Astrocyte of the spinal cord (primary cell): Measurements from ENCODE around the gene EPM2A.
"Not testable (repeated sequence)": the region's sequence is repeated elsewhere in the genome, so short reads cannot be mapped to it uniquely, and the experiment has no call there.

ENCODE experiments used
- DNase-seq: peaks from one replicate; pipeline ENCODE4 v3.0.0; 2011; ENCODE audit warnings: low read depth, low spot score
- H3K4me3 ChIP-seq: 2 replicates; pipeline ENCODE4 v1.5.1; 2011; ENCODE audit warnings: low read depth, mild to moderate bottlenecking, low read length, moderate library complexity
- in situ Hi-C: cut with HindIII; loops from 2 replicates; pipeline ENCODE4 v1.10.0; 2017; ENCODE audit warnings: low sequenced_read_pairs
- TF ChIP-seq, protein P1 (sequence below): IDR thresholded peaks from 2 replicates; pipeline ENCODE4 v1.5.1; 2012; ENCODE audit warnings: low read depth, mild to moderate bottlenecking, low read length, inconsistent platforms

The EPM2A gene

DNA sequence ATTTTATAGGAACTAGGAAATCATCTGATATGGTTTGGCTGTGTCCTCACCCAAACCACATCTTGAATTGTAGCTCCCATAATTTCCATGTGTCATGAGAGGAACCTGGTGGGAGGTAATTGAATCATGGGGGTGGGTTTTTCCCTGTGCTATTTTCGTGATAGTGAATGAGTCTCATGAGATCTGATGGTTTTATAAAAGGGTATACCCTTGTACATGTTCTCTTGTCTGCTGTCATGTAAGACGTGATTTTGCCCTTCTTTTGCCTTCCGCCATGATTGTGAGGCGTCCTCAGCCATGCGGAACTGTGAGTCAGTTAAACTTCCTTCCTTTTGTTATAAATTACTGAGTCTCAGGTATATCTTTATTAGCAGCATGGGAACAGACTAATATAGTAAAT, 27.9 kb downstream of the EPM2A start:
- in situ Hi-C loops = no loop called here
- TF ChIP-seq, protein P1, sequence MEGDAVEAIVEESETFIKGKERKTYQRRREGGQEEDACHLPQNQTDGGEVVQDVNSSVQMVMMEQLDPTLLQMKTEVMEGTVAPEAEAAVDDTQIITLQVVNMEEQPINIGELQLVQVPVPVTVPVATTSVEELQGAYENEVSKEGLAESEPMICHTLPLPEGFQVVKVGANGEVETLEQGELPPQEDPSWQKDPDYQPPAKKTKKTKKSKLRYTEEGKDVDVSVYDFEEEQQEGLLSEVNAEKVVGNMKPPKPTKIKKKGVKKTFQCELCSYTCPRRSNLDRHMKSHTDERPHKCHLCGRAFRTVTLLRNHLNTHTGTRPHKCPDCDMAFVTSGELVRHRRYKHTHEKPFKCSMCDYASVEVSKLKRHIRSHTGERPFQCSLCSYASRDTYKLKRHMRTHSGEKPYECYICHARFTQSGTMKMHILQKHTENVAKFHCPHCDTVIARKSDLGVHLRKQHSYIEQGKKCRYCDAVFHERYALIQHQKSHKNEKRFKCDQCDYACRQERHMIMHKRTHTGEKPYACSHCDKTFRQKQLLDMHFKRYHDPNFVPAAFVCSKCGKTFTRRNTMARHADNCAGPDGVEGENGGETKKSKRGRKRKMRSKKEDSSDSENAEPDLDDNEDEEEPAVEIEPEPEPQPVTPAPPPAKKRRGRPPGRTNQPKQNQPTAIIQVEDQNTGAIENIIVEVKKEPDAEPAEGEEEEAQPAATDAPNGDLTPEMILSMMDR = no peak
- no peak for DNase-seq
- no peak overlapping the region for H3K4me3 ChIP-seq

DNA sequence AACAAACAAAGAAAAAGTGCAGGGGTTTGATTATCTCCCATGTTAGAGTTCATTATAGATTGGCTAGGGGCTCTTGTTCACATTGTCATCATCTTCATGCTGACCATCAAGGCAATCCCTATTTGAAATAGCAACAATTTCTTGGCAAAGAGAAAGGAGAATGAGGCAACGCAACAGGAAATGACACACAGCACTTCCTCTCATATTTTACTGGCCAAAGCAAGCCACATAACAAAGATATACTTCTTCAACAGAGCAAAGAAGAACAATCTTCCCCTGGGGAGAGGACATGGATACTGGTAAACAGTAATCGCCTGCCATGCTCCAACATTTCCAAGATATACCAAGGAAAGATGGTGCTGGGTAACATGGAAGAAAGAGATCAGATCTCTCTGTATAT, 29.8 kb downstream of the EPM2A start:
- TF ChIP-seq, protein P1 = no peak
- DNase-seq = peak; percentile 39
- no peak overlapping the region for H3K4me3 ChIP-seq
- in situ Hi-C loops = no loop called here

DNA sequence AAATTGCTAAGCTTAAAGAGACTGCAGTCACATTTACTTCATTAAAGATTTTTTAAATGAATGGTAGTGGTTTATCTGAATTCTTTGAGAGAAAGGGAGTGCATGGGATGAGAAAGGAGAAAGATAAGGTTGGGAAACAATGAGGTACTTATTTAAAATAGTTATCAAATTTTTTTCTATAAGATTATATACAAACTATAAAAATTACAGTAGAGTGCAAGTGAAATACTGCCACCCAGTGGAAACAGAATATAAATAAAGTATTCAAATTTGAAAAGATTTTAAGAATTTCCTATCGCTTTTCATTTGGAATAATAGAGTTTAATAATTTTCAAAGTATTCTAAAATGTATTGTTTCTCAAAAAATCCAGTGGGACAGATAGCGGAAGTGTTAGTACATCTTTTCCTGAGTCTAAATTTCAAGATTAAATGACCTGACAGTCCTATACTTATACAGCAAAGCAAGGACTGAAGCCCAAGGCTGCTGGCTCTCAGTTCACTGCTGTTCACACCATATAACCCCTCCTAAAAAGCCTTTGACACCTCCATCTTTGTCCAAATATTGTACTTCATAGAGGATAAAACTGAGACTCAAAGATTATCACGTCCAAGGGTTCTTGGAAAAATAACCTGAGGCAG, 31.1 kb downstream of the EPM2A start:
- DNase-seq = peak; percentile 53
- H3K4me3 ChIP-seq = no peak overlapping the region
- TF ChIP-seq, protein P1 = peak; percentile 36
- in situ Hi-C loops = no loop called here

DNA sequence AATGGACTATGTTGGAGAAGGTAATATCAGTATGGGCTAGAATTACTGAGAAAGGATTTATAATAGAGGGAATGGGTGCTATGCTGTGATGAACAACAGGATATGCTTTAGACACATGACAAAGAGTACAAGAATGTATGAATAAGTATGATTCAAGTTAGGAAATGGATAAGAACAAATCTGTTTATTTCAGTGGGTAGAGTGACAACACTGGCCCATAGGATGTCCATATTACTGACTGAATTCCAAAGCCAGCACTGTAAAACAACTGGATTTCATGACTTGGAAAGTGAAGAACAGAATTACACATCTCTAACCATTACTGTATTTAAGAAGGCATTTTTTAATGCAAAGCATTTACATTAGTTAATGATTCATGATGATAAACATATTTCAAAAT, 35.9 kb downstream of the EPM2A start:
- in situ Hi-C loops = no loop called here
- TF ChIP-seq, protein P1 = no peak
- H3K4me3 ChIP-seq = no peak overlapping the region
- peak; percentile 65 for DNase-seq

DNA sequence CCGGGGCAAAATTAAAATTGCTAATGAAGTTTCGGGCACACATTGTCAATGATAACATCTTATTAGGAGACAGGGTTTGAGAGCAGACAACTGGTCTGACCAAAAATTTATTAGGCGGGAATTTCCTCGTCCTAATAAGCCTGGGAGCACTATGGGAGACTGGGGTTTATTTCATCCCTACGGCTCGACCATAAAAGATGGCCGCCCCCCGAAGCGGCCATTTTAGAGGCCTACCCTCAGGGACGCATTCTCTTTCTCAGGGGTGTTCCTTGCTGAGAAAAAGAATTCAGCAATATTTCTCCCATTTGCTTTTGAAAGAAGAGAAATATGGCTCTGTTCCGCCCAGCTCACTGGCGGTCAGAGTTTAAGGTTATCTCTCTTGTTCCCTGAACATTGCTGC, 37.9 kb downstream of the EPM2A start:
- DNase-seq, in situ Hi-C loops, H3K4me3 ChIP-seq: not testable (repeated sequence)

DNA sequence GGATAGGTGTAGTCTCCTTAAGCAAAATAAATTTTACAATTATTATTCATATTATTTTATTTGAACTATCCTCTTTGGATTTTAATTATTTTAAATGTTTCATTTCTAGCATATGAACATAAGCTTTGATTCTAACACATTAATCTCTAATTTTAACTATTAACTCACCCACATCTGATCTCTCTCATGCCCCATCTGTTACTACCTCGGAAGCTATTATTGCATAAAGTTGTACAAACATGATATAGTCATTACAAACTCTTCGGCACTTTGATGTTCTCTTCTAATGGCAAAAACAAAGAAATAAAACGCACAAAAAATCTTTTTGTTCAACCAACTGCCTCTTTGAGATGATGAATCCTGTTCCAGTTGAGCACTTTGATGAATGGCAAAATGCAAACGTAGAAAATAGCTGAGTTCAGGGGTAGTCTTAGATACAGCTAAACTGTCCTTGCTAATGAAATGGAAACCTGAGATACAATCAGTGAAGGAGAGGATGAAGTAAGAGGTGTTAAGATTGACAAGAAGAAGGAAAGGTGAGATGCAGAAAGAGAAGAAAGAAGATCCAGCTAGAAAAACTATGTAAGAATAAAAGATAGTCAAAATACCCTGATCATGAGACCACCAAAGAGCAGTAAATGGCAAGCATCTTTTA, 41.1 kb downstream of the EPM2A start:
- TF ChIP-seq, protein P1 = no peak
- in situ Hi-C loops = no loop called here
- H3K4me3 ChIP-seq = no peak overlapping the region
- DNase-seq = no peak

DNA sequence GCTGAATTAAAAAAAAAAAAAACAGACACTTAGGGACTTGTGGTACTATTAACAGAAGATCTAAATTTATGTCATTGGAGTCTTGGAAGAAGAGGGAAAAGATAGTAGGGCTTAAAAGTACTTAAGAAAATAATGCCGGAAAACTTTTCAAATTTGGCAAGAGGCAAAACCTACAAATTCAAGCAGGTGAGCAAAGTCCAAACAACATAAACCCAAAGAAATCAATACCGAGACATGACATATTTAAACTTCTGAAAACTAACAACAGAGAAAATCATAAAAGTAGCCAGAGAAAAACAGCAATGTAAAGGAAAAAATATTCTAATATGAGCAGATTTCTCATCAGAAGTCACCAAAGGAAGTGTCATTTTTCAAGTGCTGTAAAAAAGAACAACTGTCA, 44.4 kb downstream of the EPM2A start:
- in situ Hi-C loops = no loop called here
- H3K4me3 ChIP-seq = no peak overlapping the region
- DNase-seq = no peak
- TF ChIP-seq, protein P1 = no peak
